ENCODE data around the gene B3GALNT2.

- TF ChIP-seq CTCF (IDR thresholded peaks at IDR 0.05; ENCODE audit: low read length): no peak
- TF ChIP-seq EZH2phosphoT487 (IDR thresholded peaks at IDR 0.05; ENCODE audit: low read length): no peak
- TF ChIP-seq EZH2 (optimal IDR thresholded peaks at IDR 0.05; ENCODE audit: low read depth, low read length): no peak
These were observed 92.5 kb downstream of the B3GALNT2 start for GRCh38 chr1:235411489-235412486.
